ENCODE measurements around the gene ZMYND8.

ZMYND8 gene

GRCh38 chr20:47201074-47201730 is 155.3 kb downstream of the ZMYND8 start:
- no peak overlapping the region for H3K4me3 ChIP-seq (ENCODE audit: low read length)
- no peak for DNase-seq (ENCODE audit: low read depth)

GRCh38 chr20:47198996-47199552 is 157.4 kb downstream of the ZMYND8 start:
- no peak overlapping the region for H3K4me3 ChIP-seq (ENCODE audit: low read length)
- no peak for DNase-seq (ENCODE audit: low read depth)
- no peak for TF ChIP-seq CTCF (conservative IDR thresholded peaks at IDR 0.05; ENCODE audit: low read depth, low read length)

More at GRCh38 chr20:47201074-47201730, 155.3 kb downstream of the ZMYND8 start:
- TF ChIP-seq CTCF (conservative IDR thresholded peaks at IDR 0.05; ENCODE audit: low read depth, low read length), result no peak

GRCh38 chr20:47198254-47198671 is 158.2 kb downstream of the ZMYND8 start:
- DNase-seq (ENCODE audit: low read depth), result no peak
- H3K4me3 ChIP-seq (ENCODE audit: low read length), result no peak overlapping the region
- TF ChIP-seq CTCF (conservative IDR thresholded peaks at IDR 0.05; ENCODE audit: low read depth, low read length), result no peak

- DNase-seq (ENCODE audit: low read depth), result no peak
- H3K4me3 ChIP-seq (ENCODE audit: low read length), result no peak overlapping the region
- TF ChIP-seq CTCF (conservative IDR thresholded peaks at IDR 0.05; ENCODE audit: low read depth, low read length), result peak; percentile 93
These were observed 160.1 kb downstream of the ZMYND8 start for GRCh38 chr20:47196091-47197081.

- H3K4me3 ChIP-seq (ENCODE audit: low read length), result no peak overlapping the region
- DNase-seq (ENCODE audit: low read depth), result no peak
- no peak for TF ChIP-seq CTCF (conservative IDR thresholded peaks at IDR 0.05; ENCODE audit: low read depth, low read length)
These were observed 160.9 kb downstream of the ZMYND8 start for GRCh38 chr20:47195573-47195972.

GRCh38 chr20:47191956-47192355 is 164.5 kb downstream of the ZMYND8 start:
- no peak for TF ChIP-seq CTCF (conservative IDR thresholded peaks at IDR 0.05; ENCODE audit: low read depth, low read length)
- DNase-seq (ENCODE audit: low read depth), result no peak
- no peak overlapping the region for H3K4me3 ChIP-seq (ENCODE audit: low read length)
